ENCODE data around the gene LPAR1.

DNA sequence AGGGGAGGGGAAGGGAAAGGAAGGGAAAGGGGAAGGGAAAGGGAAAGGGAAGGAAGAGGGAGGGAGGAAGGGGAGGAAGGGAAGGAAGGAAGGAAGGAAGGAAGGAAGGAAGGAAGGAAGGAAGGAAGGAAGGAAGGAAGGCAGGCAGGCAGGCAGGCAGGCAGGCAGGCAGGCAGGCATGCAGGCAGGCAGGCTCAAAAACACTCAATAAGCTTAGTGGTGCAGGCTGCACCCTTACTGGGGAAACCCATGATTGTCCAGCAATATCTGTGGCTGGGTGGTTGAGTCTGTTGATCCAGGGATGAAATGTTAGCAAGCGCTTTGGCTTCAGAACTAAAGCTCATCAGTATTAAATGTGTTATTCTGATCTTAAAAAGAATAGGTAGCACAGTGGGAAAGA, 145.6 kb downstream of the LPAR1 start:
- TF ChIP-seq, protein P1, sequence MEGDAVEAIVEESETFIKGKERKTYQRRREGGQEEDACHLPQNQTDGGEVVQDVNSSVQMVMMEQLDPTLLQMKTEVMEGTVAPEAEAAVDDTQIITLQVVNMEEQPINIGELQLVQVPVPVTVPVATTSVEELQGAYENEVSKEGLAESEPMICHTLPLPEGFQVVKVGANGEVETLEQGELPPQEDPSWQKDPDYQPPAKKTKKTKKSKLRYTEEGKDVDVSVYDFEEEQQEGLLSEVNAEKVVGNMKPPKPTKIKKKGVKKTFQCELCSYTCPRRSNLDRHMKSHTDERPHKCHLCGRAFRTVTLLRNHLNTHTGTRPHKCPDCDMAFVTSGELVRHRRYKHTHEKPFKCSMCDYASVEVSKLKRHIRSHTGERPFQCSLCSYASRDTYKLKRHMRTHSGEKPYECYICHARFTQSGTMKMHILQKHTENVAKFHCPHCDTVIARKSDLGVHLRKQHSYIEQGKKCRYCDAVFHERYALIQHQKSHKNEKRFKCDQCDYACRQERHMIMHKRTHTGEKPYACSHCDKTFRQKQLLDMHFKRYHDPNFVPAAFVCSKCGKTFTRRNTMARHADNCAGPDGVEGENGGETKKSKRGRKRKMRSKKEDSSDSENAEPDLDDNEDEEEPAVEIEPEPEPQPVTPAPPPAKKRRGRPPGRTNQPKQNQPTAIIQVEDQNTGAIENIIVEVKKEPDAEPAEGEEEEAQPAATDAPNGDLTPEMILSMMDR (conservative IDR thresholded peaks at IDR 0.05 in 1 of 2, IDR thresholded peaks at IDR 0.05 in 1 of 2; ENCODE audit: low read depth in 1 of 2, low read length in 2 of 2), result no peak
- no peak for TF ChIP-seq EZH2 (IDR thresholded peaks at IDR 0.05; ENCODE audit: low read length, missing control alignments)

Measured in fibroblast of lung (primary cell).